OCI-M1 (cell line): ENCODE results near the gene TAGLN3.

Source experiments
- DNase-seq: peaks from one replicate; lab custom pipeline; 2025; lab: John Stamatoyannopoulos, UW

TAGLN3 gene

GRCh38 chr3:111978583-111979433 lies 19.9 kb upstream of the TAGLN3 start, which contains the start of gene ABHD10:
Gene ABHD10 (plus strand): TSS chr3:111979026. CDS start chr3:111979062, 36 bp downstream.
- peak; percentile 97 for DNase-seq

- peak; percentile 77 for DNase-seq
Observed at GRCh38 chr3:111979434-111980038, 19.2 kb upstream of the TAGLN3 start.

- DNase-seq: no peak
Observed at GRCh38 chr3:111980716-111981456, 17.8 kb upstream of the TAGLN3 start.

GRCh38 chr3:111981457-111981763 lies 17.3 kb upstream of the TAGLN3 start:
- no peak for DNase-seq

- DNase-seq: no peak
Observed at GRCh38 chr3:111984636-111985298, 14.0 kb upstream of the TAGLN3 start.

- no peak for DNase-seq
Observed at GRCh38 chr3:111986800-111987199, 11.9 kb upstream of the TAGLN3 start.

- peak; percentile 67 for DNase-seq
Observed at GRCh38 chr3:111989061-111989678, 9.6 kb upstream of the TAGLN3 start.

- DNase-seq: no peak
Observed at GRCh38 chr3:111993038-111993437, 5.7 kb upstream of the TAGLN3 start.

- DNase-seq: no peak
Observed at GRCh38 chr3:111999484-112000324, 982 bp downstream of the TAGLN3 start.

GRCh38 chr3:112000367-112000771 lies 1.6 kb downstream of the TAGLN3 start:
- DNase-seq: no peak

GRCh38 chr3:112000966-112001365 lies 2.2 kb downstream of the TAGLN3 start:
- DNase-seq: no peak

GRCh38 chr3:112001526-112001925 lies 2.8 kb downstream of the TAGLN3 start:
- no peak for DNase-seq

GRCh38 chr3:112002096-112002971 lies 3.6 kb downstream of the TAGLN3 start:
- DNase-seq: no peak

- no peak for DNase-seq
Observed at GRCh38 chr3:112003321-112004080, 4.8 kb downstream of the TAGLN3 start.

GRCh38 chr3:112004187-112004586 lies 5.5 kb downstream of the TAGLN3 start:
- DNase-seq: no peak

GRCh38 chr3:112004669-112005068 lies 5.9 kb downstream of the TAGLN3 start:
- DNase-seq: no peak

- no peak for DNase-seq
Observed at GRCh38 chr3:112005091-112005672, 6.5 kb downstream of the TAGLN3 start.

- no peak for DNase-seq
Observed at GRCh38 chr3:112007633-112008032, 8.9 kb downstream of the TAGLN3 start.

GRCh38 chr3:112009670-112010069 lies 10.9 kb downstream of the TAGLN3 start:
- no peak for DNase-seq
